Skeletal muscle satellite cell (primary cell): ENCODE measurements around the gene KCNIP4.

Experiments used
- H3K27me3 ChIP-seq: 2 replicates; pipeline ENCODE4 v1.7.0; 2013; ENCODE audit warnings: low read length; ENCODE audit not compliant: control insufficient read depth, insufficient read depth
- H3K36me3 ChIP-seq: 2 replicates; pipeline ENCODE4 v1.7.0; 2013; ENCODE audit warnings: mild to moderate bottlenecking, control low read depth, low read length; ENCODE audit not compliant: insufficient read depth
- H3K4me1 ChIP-seq: 2 replicates; pipeline ENCODE4 v1.7.0; 2013; ENCODE audit warnings: low read length; ENCODE audit not compliant: control insufficient read depth, insufficient read depth
- H3K4me2 ChIP-seq: 2 replicates; pipeline ENCODE4 v1.7.0; 2013; ENCODE audit warnings: mild to moderate bottlenecking, low read length
- H3K4me3 ChIP-seq: 2 replicates; pipeline ENCODE4 v1.7.0; 2013; ENCODE audit warnings: low read length
- H3K9ac ChIP-seq: 2 replicates; pipeline ENCODE4 v1.7.0; 2013; ENCODE audit warnings: mild to moderate bottlenecking, low read depth, low read length, moderate library complexity
- H3K9me3 ChIP-seq: replicated peaks from 2 replicates; pipeline ENCODE4 v1.7.0; 2013; ENCODE audit warnings: mild to moderate bottlenecking, control low read depth, low read length

Gene KCNIP4

DNA sequence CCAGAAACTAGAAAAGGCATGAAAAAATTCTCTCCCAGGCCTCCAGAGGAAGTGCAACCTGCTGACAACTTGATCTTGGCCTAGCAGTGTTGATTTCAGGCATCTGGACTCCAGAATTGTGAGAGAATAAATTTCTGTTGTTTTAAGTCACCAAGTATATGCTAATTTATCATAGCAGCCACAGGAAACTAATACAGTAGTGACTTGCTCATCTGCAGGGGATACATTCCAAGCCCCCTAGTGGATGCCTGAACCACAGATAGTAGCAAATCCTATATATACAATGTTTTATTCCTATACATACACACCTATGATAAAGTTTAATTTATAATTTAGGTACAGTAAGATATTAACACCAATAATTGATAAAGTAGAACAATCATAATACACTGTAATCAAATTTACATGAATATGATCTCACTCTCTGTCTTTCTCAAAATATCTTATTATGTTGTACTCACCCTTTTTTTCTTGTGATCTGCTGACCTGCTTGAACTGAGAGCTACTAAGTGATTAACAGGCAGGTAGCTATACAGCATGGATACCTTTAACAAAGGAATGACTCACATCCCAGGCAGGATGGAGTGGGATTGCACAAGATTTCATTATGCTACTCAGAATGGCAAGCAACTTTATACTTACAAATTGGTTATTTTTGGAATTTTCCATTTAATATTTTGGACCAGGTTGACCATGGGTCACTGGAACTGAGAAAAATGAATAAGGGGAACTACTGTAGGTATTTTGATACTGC is 501.1 kb downstream of the KCNIP4 start:
- H3K4me2 ChIP-seq: no peak overlapping the region

DNA sequence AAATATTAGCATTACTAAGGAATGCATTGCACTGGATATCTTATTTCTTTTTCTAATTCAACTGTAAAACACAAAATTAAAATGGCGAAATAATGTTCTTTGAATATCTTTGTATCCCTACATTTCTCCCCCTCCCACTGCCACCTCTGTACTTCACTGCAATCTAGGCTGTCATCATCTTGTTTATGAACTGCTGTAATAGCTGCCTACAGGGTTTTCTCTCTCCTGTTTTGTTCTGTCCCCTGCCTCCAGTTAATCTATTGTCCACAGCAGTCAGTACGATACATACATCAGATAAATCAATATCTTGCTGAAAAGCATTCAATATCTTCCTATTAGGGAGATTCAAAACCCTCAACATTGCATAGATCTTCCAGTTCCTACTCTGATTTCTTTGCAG is 528.4 kb downstream of the KCNIP4 start:
- H3K36me3 ChIP-seq: no peaks in the 10 kb centered on the region
- no peak overlapping the region for H3K4me2 ChIP-seq
- H3K4me1 ChIP-seq: no peaks in the 10 kb centered on the region
- no peak overlapping the region for H3K4me3 ChIP-seq
- no peaks in the 10 kb centered on the region for H3K9me3 ChIP-seq
- H3K27me3 ChIP-seq: no peaks in the 10 kb centered on the region
- H3K9ac ChIP-seq: no peak overlapping the region

More for the DNA sequence above, 501.1 kb downstream of the KCNIP4 start:
- Histone ChIP-seq H3K9me3 (peaks cover 3% of the 10 kb centered on the region), H3K9ac (no peak overlapping the region), H3K4me3 (no peak overlapping the region), H3K27me3 (no peaks in the 10 kb centered on the region), H3K36me3 (no peaks in the 10 kb centered on the region), H3K4me1 (no peaks in the 10 kb centered on the region)

GRCh38 chr4:21415728-21416127 is 532.8 kb downstream of the KCNIP4 start:
- no peaks in the 10 kb centered on the region for H3K36me3 ChIP-seq
- no peak overlapping the region for H3K9ac ChIP-seq
- H3K27me3 ChIP-seq: no peaks in the 10 kb centered on the region
- H3K4me3 ChIP-seq: no peak overlapping the region
- H3K4me2 ChIP-seq: no peak overlapping the region
- no peaks in the 10 kb centered on the region for H3K9me3 ChIP-seq
- no peaks in the 10 kb centered on the region for H3K4me1 ChIP-seq

- H3K4me1 ChIP-seq: no peaks in the 10 kb centered on the region
- H3K27me3 ChIP-seq: no peaks in the 10 kb centered on the region
- H3K4me3 ChIP-seq: no peak overlapping the region
- H3K9ac ChIP-seq: no peak overlapping the region
- H3K9me3 ChIP-seq: peaks cover 3% of the 10 kb centered on the region
- H3K4me2 ChIP-seq: no peak overlapping the region
- H3K36me3 ChIP-seq: no peaks in the 10 kb centered on the region
Measured at GRCh38 chr4:21413807-21414370, 534.7 kb downstream of the KCNIP4 start.

DNA sequence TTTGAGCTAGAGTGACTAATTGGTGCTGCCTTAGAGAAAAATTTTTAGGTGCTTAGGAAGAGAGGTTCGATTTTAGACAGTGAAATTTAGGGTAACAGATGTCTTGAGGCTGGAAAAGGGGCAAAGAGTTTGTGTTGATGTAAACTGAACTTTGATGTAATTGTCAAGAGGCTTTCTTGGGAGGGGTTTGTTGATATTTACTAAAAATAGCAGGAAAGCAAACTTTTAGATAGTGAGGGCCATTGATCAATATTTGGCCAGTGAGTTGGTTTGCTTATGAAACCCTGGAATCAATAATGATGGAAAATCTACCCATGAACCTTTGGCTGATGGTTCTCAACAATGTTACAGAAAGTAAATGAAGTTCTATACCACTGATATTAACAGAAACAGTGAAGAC is 537.5 kb downstream of the KCNIP4 start:
- H3K4me1 ChIP-seq: no peaks in the 10 kb centered on the region
- H3K4me2 ChIP-seq: no peak overlapping the region
- H3K27me3 ChIP-seq: no peaks in the 10 kb centered on the region
- peaks cover 3% of the 10 kb centered on the region for H3K9me3 ChIP-seq
- H3K36me3 ChIP-seq: no peaks in the 10 kb centered on the region
- no peak overlapping the region for H3K4me3 ChIP-seq
- no peak overlapping the region for H3K9ac ChIP-seq

DNA sequence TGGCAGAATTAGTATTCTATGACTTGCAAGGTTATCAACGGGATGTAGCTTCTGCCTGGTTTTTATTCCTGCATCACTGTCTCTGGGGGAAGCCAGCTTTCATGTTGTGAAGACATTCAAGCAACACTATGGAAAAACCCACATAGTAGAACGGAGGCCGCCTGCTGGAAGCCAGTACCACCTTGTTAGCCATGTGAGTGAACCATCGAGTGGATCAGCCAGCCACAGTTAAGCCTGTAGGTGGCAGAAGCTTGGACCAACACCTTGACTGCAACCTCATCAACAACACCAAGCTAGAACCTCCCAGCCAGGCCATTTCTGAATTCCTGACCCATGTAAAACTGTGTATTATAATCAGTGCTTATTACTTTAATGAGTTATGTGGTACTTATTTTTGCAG is 538.2 kb downstream of the KCNIP4 start:
- no peaks in the 10 kb centered on the region for H3K36me3 ChIP-seq
- H3K4me3 ChIP-seq: no peak overlapping the region
- H3K4me2 ChIP-seq: no peak overlapping the region
- no peaks in the 10 kb centered on the region for H3K4me1 ChIP-seq
- H3K9me3 ChIP-seq: peaks cover 3% of the 10 kb centered on the region
- H3K9ac ChIP-seq: no peak overlapping the region
- H3K27me3 ChIP-seq: no peaks in the 10 kb centered on the region

- Histone ChIP-seq H3K9me3 (no peaks in the 10 kb centered on the region), H3K27me3 (no peaks in the 10 kb centered on the region), H3K4me3 (no peak overlapping the region), H3K4me2 (no peak overlapping the region), H3K4me1 (no peaks in the 10 kb centered on the region), H3K36me3 (no peaks in the 10 kb centered on the region), H3K9ac (no peak overlapping the region)
Measured at GRCh38 chr4:21387683-21388082, 560.9 kb downstream of the KCNIP4 start.

DNA sequence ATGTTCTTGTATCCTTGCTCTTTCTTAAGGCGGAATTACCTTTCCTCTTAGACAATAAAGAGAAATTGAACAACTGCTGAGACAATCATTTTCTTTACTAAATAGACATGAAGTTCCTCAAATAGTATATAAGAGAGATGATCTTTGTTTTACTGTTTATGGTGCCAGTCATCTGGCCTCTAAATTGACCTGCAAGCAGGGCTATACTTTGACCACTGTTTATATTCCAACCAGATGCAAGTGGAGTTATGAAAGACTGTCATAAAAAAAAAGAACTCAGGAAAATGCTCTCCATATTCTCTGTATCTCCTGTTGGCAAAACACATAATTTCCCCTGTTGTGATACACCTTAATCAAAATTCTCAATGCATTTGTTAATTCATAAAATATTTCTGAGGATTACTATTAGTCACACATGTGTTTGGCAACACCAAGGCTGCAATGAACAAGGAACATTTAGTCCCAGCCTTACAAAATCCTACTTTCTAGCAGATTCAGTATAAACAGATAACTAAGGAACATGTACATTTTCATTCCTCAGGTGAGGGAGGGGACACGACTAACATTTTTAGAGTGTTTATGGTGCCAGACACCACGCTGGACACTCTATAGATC is 562.3 kb downstream of the KCNIP4 start:
- no peak overlapping the region for H3K4me2 ChIP-seq
- no peaks in the 10 kb centered on the region for H3K9me3 ChIP-seq
- H3K4me3 ChIP-seq: no peak overlapping the region
- no peaks in the 10 kb centered on the region for H3K27me3 ChIP-seq
- H3K9ac ChIP-seq: no peak overlapping the region
- no peaks in the 10 kb centered on the region for H3K36me3 ChIP-seq
- no peaks in the 10 kb centered on the region for H3K4me1 ChIP-seq

DNA sequence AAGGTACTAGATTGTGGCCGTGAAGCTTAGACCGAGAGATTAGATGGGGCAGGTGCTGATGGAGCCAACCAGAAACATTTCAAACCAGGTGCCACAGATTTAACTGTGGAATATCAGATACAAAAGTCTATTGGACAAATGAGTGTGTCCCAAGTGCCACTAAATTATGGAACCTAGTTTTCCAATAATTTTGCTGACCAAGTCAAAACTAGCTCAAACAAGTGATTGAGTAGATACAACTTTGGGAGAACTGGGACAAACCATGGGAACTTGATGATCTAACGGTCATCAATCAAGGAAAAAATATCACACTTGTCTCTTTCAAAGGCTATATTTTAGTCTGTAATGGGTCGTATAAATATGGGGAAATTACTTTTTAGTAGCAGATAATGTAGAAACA is 562.9 kb downstream of the KCNIP4 start:
- H3K36me3 ChIP-seq: no peaks in the 10 kb centered on the region
- H3K4me2 ChIP-seq: no peak overlapping the region
- H3K4me1 ChIP-seq: no peaks in the 10 kb centered on the region
- H3K9ac ChIP-seq: no peak overlapping the region
- no peaks in the 10 kb centered on the region for H3K9me3 ChIP-seq
- H3K4me3 ChIP-seq: no peak overlapping the region
- H3K27me3 ChIP-seq: no peaks in the 10 kb centered on the region

DNA sequence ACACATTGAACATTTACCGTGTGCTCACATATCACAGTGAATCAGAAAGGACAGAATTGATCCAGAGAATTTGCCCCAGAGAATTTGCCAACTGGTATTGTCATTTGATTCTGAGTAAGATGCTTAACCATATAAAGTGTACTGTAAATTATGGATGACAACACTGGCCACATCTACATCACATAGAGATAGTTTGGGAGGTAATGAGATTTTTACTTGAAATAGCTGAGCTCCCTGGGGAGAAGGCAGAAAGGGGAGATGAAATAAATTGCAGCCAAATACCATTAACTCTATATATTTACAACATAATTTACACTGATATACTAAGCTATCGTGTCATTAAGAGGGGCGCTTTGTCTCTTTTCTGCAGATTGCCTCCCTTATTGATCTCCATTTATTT is 564.0 kb downstream of the KCNIP4 start:
- H3K4me2 ChIP-seq: no peak overlapping the region
- no peaks in the 10 kb centered on the region for H3K36me3 ChIP-seq
- H3K27me3 ChIP-seq: no peaks in the 10 kb centered on the region
- no peak overlapping the region for H3K9ac ChIP-seq
- H3K4me3 ChIP-seq: no peak overlapping the region
- no peaks in the 10 kb centered on the region for H3K4me1 ChIP-seq
- no peaks in the 10 kb centered on the region for H3K9me3 ChIP-seq

- H3K4me2 ChIP-seq: no peak overlapping the region
- H3K9ac ChIP-seq: no peak overlapping the region
- H3K27me3 ChIP-seq: no peaks in the 10 kb centered on the region
Measured at GRCh38 chr4:21380861-21381260, 567.7 kb downstream of the KCNIP4 start.

DNA sequence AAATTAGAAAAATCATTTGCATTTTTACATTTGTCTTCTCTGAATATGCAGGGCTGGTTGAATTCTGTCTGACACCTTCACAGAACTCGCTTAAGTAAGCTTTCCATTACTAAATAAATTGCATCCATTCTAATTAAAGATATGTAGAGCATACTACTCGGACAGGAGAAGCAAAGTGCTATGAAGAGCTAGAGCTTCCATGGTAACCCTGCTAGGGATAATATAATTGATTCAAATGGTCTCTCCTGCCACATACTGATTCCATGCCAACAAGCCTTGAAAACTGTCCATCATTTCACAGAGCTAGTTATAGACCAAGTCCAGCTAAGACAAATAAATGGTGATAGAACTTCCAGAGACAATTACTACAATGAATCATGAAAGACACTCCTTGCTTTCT is 571.5 kb downstream of the KCNIP4 start:
- Histone ChIP-seq H3K9me3 (no peaks in the 10 kb centered on the region), H3K9ac (no peak overlapping the region), H3K36me3 (no peaks in the 10 kb centered on the region), H3K4me1 (no peaks in the 10 kb centered on the region), H3K27me3 (no peaks in the 10 kb centered on the region), H3K4me2 (no peak overlapping the region), H3K4me3 (no peak overlapping the region)

More at GRCh38 chr4:21380861-21381260, 567.7 kb downstream of the KCNIP4 start:
- Histone ChIP-seq H3K4me3 (no peak overlapping the region), H3K36me3 (no peaks in the 10 kb centered on the region), H3K4me1 (no peaks in the 10 kb centered on the region), H3K9me3 (no peaks in the 10 kb centered on the region)
